Adipocyte (in vitro differentiated cells): Measurements from ENCODE around the gene MYH6.

Source experiments
- DNase-seq: peaks from one replicate; pipeline ENCODE4 v3.0.0-alpha.2; 2015; ENCODE audit warnings: low read depth
- H3K27me3 ChIP-seq: replicated peaks from 2 replicates; pipeline ENCODE4 v1.7.0; 2013; ENCODE audit warnings: mild to moderate bottlenecking, low read length, moderate library complexity; ENCODE audit not compliant: control insufficient read depth, insufficient read depth
- H3K36me3 ChIP-seq: 2 replicates; pipeline ENCODE4 v1.7.0; 2013; ENCODE audit warnings: low read length, mild to moderate bottlenecking, moderate library complexity; ENCODE audit not compliant: control insufficient read depth, insufficient read depth, severe bottlenecking
- H3K4me1 ChIP-seq: 2 replicates; pipeline ENCODE4 v1.7.0; 2013; ENCODE audit warnings: mild to moderate bottlenecking, low read length, moderate library complexity; ENCODE audit not compliant: control insufficient read depth, insufficient read depth
- H3K4me3 ChIP-seq: 2 replicates; pipeline ENCODE4 v1.7.0; 2013; ENCODE audit warnings: mild to moderate bottlenecking, low read length, moderate library complexity
- H3K9ac ChIP-seq: 2 replicates; pipeline ENCODE4 v1.7.0; 2013; ENCODE audit warnings: mild to moderate bottlenecking, low read length, moderate library complexity
- H3K9me3 ChIP-seq: 2 replicates; pipeline ENCODE4 v1.7.0; 2013; ENCODE audit warnings: mild to moderate bottlenecking, low read length, moderate library complexity; ENCODE audit not compliant: control insufficient read depth

The MYH6 gene

GRCh38 chr14:23443881-23444280 is 35.8 kb upstream of the MYH6 start:
- no peak overlapping the region for H3K9ac ChIP-seq
- H3K4me1 ChIP-seq, result no peaks in the 10 kb centered on the region
- H3K4me3 ChIP-seq, result no peak overlapping the region
- DNase-seq, result no peak
- no peaks in the 10 kb centered on the region for H3K9me3 ChIP-seq
- H3K36me3 ChIP-seq, result no peaks in the 10 kb centered on the region
- peaks cover 32% of the 10 kb centered on the region for H3K27me3 ChIP-seq

GRCh38 chr14:23443411-23443812 is 35.3 kb upstream of the MYH6 start:
- peaks cover 27% of the 10 kb centered on the region for H3K27me3 ChIP-seq
- H3K4me3 ChIP-seq, result no peak overlapping the region
- H3K9ac ChIP-seq, result no peak overlapping the region
- no peaks in the 10 kb centered on the region for H3K9me3 ChIP-seq
- no peak for DNase-seq
- no peaks in the 10 kb centered on the region for H3K4me1 ChIP-seq
- no peaks in the 10 kb centered on the region for H3K36me3 ChIP-seq

- Histone ChIP-seq H3K4me3 (no peak overlapping the region), H3K27me3 (peaks cover 27% of the 10 kb centered on the region), H3K36me3 (no peaks in the 10 kb centered on the region), H3K9ac (no peak overlapping the region), H3K4me1 (no peaks in the 10 kb centered on the region), H3K9me3 (no peaks in the 10 kb centered on the region)
- no peak for DNase-seq
These were observed 34.8 kb upstream of the MYH6 start for GRCh38 chr14:23442721-23443356.

- Histone ChIP-seq H3K9me3 (no peaks in the 10 kb centered on the region), H3K4me1 (no peaks in the 10 kb centered on the region), H3K36me3 (no peaks in the 10 kb centered on the region), H3K27me3 (peaks cover 27% of the 10 kb centered on the region), H3K9ac (no peak overlapping the region), H3K4me3 (no peak overlapping the region)
- DNase-seq, result no peak
These were observed 33.0 kb upstream of the MYH6 start for GRCh38 chr14:23441076-23441475.

GRCh38 chr14:23439107-23439835 is 31.2 kb upstream of the MYH6 start:
- no peak for DNase-seq
- Histone ChIP-seq H3K9me3 (no peaks in the 10 kb centered on the region), H3K27me3 (peaks cover 39% of the 10 kb centered on the region), H3K36me3 (no peaks in the 10 kb centered on the region), H3K4me1 (no peaks in the 10 kb centered on the region), H3K4me3 (no peak overlapping the region), H3K9ac (no peak overlapping the region)

DNA sequence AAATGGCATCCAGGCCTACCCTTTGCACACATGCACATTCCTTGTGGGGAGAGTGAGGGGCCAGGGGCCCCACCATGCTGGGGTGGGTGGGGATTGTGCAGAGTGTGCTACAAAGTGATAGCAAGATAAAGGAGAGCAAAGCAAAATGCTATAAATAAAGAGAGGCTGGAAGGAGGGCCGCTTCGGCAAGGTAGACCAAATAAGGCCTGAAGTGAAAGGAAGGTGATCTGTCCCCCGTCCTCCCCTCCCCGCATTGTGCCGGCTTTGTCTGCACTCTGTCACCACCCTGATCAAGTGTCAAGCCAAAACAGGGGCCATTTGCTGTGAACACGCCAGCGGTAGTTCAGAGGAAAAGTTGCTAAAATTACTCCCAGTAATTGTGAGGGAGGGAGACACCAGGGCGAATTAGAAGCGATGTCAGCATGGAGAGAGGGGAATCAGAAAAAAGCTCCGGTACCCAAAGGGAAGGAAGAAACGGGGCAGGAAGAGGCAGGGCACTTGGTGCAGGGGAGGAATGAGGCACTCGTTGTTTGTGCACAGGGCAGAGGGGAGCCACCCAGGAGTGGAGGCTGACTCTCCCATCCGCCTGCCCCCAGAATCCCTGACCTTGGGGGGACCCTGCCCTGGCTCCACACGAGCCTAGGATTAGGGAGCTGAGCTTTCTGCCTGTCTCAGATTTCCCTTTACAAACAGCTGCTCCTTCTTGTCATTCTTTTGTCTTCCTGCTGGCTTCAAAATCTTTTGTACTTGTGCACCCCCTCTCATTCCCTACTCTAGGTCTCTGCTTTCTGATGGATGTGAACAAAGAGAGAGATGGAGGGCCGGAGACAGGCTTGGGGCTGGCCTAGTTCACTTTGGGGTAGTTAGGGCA is 30.3 kb upstream of the MYH6 start:
- Histone ChIP-seq H3K9me3 (no peaks in the 10 kb centered on the region), H3K9ac (no peak overlapping the region), H3K4me1 (no peaks in the 10 kb centered on the region), H3K4me3 (no peak overlapping the region), H3K36me3 (no peaks in the 10 kb centered on the region), H3K27me3 (peaks cover 41% of the 10 kb centered on the region)
- no peak for DNase-seq

DNA sequence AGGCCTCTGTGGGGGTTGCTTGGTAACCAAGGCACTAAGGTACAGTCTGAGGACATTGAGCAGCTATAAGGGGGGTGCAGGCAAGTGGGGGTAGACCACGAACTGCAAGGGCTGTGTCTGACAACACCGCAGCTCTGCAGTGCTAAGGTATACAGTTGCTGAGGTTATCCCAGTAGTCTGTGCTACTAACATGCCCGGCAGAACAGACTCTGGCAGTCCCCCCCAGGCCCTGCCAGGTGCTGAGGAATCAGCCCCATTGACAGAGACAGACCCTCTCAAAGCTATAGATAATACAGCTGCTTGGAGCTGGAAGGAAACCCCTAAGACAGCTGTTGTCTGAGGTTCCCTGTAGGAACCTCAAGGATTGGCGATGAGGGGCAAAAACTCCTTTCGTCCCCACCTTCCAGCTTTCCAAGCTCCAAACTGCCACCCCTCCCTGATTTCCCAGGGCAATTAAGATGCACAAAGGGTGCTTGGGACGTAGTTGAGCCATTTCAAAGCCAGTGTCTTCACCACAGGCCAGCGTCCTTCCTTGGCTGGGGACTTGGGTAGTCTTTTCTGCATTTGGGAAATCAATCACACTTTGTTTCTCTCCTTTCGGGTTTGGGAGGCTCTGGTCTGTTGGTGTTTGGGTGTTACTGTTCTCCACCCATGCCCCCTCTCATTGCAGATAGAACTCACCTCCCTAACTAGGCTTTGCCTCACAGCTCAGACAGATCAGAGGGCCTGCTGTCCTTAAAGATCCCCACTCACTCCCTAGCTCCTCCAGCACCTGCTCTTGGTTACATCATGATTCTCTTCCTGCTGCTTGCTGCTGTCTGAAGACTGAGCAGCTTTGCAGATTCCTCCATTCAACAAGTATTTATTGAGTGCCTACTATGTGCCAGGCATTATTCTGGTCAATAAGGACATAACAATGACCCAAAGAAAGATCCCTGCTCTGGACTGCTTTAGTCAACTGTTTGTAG is 29.3 kb upstream of the MYH6 start:
- no peak overlapping the region for H3K4me3 ChIP-seq
- H3K27me3 ChIP-seq, result peaks cover 39% of the 10 kb centered on the region
- DNase-seq, result no peak
- H3K36me3 ChIP-seq, result no peaks in the 10 kb centered on the region
- H3K9me3 ChIP-seq, result no peaks in the 10 kb centered on the region
- no peaks in the 10 kb centered on the region for H3K4me1 ChIP-seq
- no peak overlapping the region for H3K9ac ChIP-seq

DNA sequence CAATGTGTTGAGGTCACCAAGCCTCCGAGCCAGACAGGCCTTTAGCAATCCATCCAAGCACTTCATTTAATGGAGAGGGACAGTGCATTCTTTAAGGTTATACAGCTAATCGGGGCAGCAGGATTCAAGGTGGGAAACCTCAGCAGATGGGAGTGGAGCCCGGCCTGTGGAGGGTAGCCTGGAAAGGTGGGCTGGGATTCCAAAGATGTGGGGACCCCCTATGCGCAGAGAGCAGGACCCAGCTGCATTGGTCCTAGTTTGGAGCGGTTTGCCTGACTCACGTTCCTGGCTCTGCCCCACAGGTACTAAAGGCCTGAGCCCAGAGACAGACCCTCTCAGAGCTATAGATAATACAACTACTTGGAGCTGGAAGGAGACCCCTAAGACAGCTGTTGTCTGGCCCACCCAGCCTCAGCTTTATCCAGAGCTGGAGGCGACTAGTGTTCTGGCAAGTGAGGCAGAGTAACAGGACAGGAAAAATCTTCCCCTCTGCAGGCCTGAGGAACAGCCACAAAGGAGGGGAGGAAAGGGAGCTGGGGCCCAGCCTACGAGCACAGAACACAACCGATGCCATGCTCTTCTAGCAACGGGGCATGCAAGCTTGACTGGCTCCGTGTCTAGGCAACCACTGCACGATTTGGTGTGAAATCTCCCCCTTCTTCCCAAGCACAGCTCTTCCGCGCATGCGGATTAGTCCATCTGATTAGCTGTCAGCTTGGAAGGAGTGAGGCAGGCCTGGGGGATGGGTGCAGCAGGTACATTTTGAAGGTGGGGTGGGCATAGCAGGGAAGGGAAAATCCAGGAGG is 28.5 kb upstream of the MYH6 start:
- Histone ChIP-seq H3K4me1 (no peaks in the 10 kb centered on the region), H3K36me3 (no peaks in the 10 kb centered on the region), H3K9me3 (no peaks in the 10 kb centered on the region), H3K9ac (no peak overlapping the region), H3K4me3 (no peak overlapping the region), H3K27me3 (peaks cover 37% of the 10 kb centered on the region)
- DNase-seq, result no peak

- no peak within 1 kb of the TSS for H3K4me3 ChIP-seq
These were observed 27.7 kb upstream of the MYH6 start, which contains the start of gene MYH7 for GRCh38 chr14:23435543-23436326. TSS of gene MYH7 (minus strand) at chr14:23435660. CDS start at chr14:23433732, 1,928 bp downstream.

More at GRCh38 chr14:23435543-23436326, 27.7 kb upstream of the MYH6 start, which contains the start of gene MYH7:
- Histone ChIP-seq H3K4me1 (no peaks in the 10 kb centered on the region), H3K9me3 (no peaks in the 10 kb centered on the region), H3K9ac (no peak within 1 kb of the TSS), H3K27me3 (peaks cover 44% of the 10 kb centered on the region), H3K36me3 (no peaks in the 10 kb centered on the region)
- no peak for DNase-seq
